Thyroid gland (tissue), 4 donors: Measurements from ENCODE around the gene GLCCI1. TPM values are rescaled to one million over a fixed set of nuclear protein-coding genes. Genes with fewer than 3 reads are reported as not detected.

Source experiments
- DNase-seq, 2 donors: peaks; one replicate each; pipeline ENCODE4 v3.0.0-alpha.2; 2019
- H3K27ac ChIP-seq, 3 donors: fragments of 200-600 bp; sonication (generic); 1 replicate in 2 of 3; 2 replicates in 1 of 3; pipeline ENCODE4 v1.5.1; 2016 to 2019; ENCODE audit warnings: mild to moderate bottlenecking in 1 of 3, moderate library complexity in 1 of 3
- H3K27me3 ChIP-seq: fragments of 200-600 bp; sonication (generic); one replicate; pipeline ENCODE4 v1.5.1; 2019
- H3K36me3 ChIP-seq, 2 donors: fragments of 200-600 bp; sonication (generic); one replicate each; pipeline ENCODE4 v1.5.1; 2016 to 2019
- H3K4me1 ChIP-seq, 2 donors: fragments of 200-600 bp; sonication (generic); one replicate each; pipeline ENCODE4 v1.5.1; 2017 to 2019
- H3K4me3 ChIP-seq, 3 donors: fragments of 200-600 bp; sonication (generic); replicated peaks in 1 of 3; 1 replicate in 2 of 3; 2 replicates in 1 of 3; pipeline ENCODE4 v1.5.1; 2016; ENCODE audit warnings: mild to moderate bottlenecking in 1 of 3
- H3K9me3 ChIP-seq: fragments of 200-600 bp; sonication (generic); one replicate; pipeline ENCODE4 v1.5.1; 2017
- POLR2A ChIP-seq, 2 donors: fragments of 450-650 bp; IDR thresholded peaks; one replicate each; pipeline ENCODE4 v1.6.1; 2017; ENCODE audit warnings: antibody characterized with exemption in 2 of 2, mild to moderate bottlenecking in 2 of 2, moderate library complexity in 1 of 2
- WGBS, 2 donors: methylation state at CpG; one replicate each; pipeline ENCODE4 v1.1.5; 2017; 5-methylcytosine and 5-hydroxymethylcytosine counted together
- intact Hi-C: fragments of 100-400 bp; cut with DNase I; formaldehyde crosslinking; loops from one replicate; pipeline ENCODE4 v1.15.1; 2023
- total RNA-seq, 4 donors: library from RNA; depleted of rRNA; stranded (reverse); fragments of >200 nt; gene quantifications; one replicate each; pipeline ENCODE4 v1.2.3, GENCODE V29; 2016
- TF ChIP-seq, protein P1 (sequence below), 6 experiments: fragments of 200-600 bp in 3 of 6; fragments of 450-650 bp in 3 of 6; sonication (generic) in 3 of 6; IDR thresholded peaks; one replicate each; pipeline ENCODE4 v1.5.1; 2016 to 2019; ENCODE audit warnings: antibody characterized with exemption in 6 of 6, mild to moderate bottlenecking in 2 of 6, inconsistent platforms in 1 of 6, moderate library complexity in 1 of 6

The GLCCI1 gene
- total RNA-seq, 4 donors from 2014 or later = 64.1 to 115 (median 68.9) TPM

DNA sequence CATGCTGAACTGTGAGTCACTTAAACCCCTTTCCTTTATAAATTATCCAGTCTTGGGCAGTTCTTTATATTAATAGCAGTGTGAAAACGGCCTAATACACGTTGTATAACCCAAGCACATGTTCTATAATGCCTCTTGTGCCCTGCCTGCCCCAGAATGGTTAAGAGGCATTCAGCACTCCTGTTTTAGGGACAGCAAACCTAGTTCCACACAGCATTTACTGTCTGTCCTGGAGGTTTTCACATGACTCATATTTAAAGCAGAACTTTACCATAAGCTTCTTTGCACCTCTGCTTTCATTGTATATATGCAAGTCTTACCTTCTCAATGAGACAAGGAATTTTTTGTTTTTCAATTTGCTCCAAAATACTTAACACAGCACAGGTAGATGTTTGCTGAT lies 148.6 kb downstream of the GLCCI1 start:
- Histone ChIP-seq H3K36me3 (no peaks in the 10 kb centered on the region), H3K4me1 (no peaks in the 10 kb centered on the region), H3K9me3 (no peaks in the 10 kb centered on the region), H3K27ac (no peak overlapping the region), H3K27me3 (no peaks in the 10 kb centered on the region), H3K4me3 (no peak overlapping the region)
- intact Hi-C loops = no loop called here
- 93 to 96% methylated on average over 2 of the region's 2 CpGs for WGBS, 2 donors
- DNase-seq = no peak
- TF ChIP-seq, protein P1, sequence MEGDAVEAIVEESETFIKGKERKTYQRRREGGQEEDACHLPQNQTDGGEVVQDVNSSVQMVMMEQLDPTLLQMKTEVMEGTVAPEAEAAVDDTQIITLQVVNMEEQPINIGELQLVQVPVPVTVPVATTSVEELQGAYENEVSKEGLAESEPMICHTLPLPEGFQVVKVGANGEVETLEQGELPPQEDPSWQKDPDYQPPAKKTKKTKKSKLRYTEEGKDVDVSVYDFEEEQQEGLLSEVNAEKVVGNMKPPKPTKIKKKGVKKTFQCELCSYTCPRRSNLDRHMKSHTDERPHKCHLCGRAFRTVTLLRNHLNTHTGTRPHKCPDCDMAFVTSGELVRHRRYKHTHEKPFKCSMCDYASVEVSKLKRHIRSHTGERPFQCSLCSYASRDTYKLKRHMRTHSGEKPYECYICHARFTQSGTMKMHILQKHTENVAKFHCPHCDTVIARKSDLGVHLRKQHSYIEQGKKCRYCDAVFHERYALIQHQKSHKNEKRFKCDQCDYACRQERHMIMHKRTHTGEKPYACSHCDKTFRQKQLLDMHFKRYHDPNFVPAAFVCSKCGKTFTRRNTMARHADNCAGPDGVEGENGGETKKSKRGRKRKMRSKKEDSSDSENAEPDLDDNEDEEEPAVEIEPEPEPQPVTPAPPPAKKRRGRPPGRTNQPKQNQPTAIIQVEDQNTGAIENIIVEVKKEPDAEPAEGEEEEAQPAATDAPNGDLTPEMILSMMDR (IDR thresholded peaks at IDR 0.05) = no peak
- TF ChIP-seq POLR2A (IDR thresholded peaks at IDR 0.05) = no peak

DNA sequence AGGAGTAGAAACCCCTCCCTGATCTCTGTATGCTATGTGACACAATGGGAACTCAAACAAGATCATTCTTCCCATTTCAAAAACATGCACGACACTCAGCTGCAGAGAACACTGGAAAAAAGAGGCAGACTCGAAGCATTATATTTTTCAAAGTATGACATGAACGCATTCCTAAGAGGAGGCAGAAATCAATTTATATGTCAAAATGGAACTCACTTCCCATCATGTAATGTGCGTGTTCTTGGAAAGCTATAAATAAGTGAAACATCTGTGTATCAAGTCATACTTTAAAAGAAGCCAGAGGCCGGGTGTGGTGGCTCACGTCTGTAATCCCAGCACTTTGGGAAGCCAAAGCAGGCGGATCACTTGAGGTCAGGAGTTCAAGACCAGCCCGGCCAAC lies 150.7 kb downstream of the GLCCI1 start:
- intact Hi-C loops = no loop called here

DNA sequence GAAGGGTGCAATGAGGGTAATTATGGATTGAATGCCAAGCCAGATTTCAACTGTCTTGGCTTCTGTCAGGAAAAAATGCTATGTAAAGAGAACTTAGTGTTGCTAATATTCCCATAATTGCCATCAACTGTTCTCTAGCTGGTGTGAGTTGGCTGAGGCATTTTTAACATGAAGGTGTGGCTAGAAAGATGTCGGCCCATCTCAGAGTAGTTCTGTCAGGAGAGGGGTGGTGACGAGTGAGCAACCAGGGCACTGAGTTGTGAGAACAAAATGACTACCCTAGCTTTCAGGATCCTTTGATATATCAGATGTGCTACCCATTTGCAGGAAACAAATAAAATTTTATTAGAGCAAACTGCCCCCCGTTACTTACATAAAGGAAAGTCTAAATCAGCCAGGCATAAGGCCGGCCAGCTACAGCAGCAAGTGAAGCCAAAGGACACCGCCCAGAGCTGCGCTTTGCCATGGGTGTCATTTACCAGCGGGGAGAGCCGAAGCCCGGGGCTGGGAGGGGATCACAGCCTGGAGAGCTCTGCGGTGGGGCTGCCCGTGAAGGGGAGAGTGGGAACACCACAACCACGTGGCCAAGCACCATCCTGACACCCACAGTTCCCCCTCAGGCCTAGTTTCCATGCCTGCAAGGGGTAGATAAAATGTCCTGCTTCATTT lies 151.9 kb downstream of the GLCCI1 start:
- WGBS, 2 donors = 90 to 91% methylated on average over 12 of the region's 12 CpGs
- Histone ChIP-seq H3K9me3 (no peaks in the 10 kb centered on the region), H3K4me3 (no peak overlapping the region), H3K36me3 (no peaks in the 10 kb centered on the region), H3K27ac (no peak overlapping the region), H3K4me1 (no peaks in the 10 kb centered on the region), H3K27me3 (no peaks in the 10 kb centered on the region)
- intact Hi-C loops = no loop called here
- TF ChIP-seq, protein P1 (IDR thresholded peaks at IDR 0.05) = no peak
- no peak for TF ChIP-seq POLR2A (IDR thresholded peaks at IDR 0.05)
- no peak for DNase-seq

More for the DNA sequence above, 150.7 kb downstream of the GLCCI1 start:
- Histone ChIP-seq H3K36me3 (no peaks in the 10 kb centered on the region), H3K9me3 (no peaks in the 10 kb centered on the region), H3K4me3 (no peak overlapping the region), H3K27me3 (no peaks in the 10 kb centered on the region), H3K27ac (no peak overlapping the region), H3K4me1 (no peaks in the 10 kb centered on the region)
- TF ChIP-seq, protein P1 (IDR thresholded peaks at IDR 0.05) = no peak
- TF ChIP-seq POLR2A (IDR thresholded peaks at IDR 0.05) = no peak
- 90 to 91% methylated on average over 8 of the region's 8 CpGs for WGBS, 2 donors
- no peak for DNase-seq

DNA sequence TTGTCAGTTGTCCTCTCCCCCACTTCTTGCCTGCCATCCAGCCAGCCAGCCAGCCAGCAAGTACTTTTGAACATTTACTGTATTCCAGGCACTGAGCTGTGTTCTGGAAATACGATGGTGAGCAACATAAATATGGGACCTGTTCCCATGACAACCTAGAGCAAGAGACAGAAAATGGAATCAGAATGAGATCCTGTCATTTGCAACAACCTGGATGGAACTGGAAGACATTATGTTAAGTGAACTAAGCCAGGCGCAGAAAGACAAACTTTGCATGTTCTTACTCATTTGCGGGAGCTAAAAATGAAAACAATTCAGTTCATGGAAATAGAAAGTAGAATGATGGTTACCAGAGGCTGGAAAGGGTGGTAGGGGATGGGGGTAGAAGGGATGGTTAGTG lies 152.6 kb downstream of the GLCCI1 start:
- no peaks in the 10 kb centered on the region for H3K9me3 ChIP-seq
- H3K27me3 ChIP-seq = no peaks in the 10 kb centered on the region
- no peaks in the 10 kb centered on the region for H3K4me1 ChIP-seq
- TF ChIP-seq POLR2A (IDR thresholded peaks at IDR 0.05) = no peak
- TF ChIP-seq, protein P1 (IDR thresholded peaks at IDR 0.05) = no peak
- intact Hi-C loops = no loop called here
- H3K36me3 ChIP-seq = no peaks in the 10 kb centered on the region
- 92 to 93% methylated on average over 3 of the region's 3 CpGs for WGBS, 2 donors
- H3K4me3 ChIP-seq = no peak overlapping the region
- no peak overlapping the region for H3K27ac ChIP-seq
- no peak for DNase-seq

DNA sequence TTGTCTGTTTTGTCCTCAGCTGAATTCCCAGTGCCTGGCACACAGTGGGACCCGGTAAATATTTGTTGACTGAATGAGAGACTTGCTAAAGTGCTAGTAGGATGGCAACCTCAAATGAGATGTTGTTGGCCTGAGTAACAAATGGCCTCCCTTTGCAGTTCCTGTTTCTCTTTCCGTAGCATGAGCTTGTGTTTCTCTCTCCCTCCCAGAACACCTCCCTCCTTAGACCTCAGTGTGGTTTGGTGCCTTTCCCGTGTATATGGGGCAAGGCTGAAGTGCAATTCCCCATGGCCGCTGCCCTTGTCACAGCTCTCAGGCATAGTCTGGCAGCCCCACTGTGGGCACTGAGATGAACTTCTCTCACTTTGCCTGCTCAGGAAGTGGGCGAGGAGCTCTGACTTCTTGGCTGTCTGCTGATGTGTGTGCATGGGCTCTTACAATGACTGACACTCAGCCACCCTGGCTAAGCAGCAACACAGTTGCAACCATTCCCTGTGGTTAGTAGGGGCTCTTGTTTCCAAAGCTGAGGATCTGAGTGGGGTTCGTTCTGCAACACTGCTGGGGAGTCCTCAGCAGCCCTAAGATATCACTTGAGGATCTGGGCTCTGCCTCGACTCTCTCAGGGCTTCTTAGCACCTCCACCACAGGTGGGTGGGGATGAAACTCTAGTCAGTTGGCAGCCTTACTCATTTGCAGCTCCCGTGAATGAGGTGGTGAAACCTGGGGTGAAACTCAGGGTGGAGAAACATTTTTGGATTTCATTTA lies 157.3 kb downstream of the GLCCI1 start:
- Histone ChIP-seq H3K4me1 (no peaks in the 10 kb centered on the region), H3K27ac (no peak overlapping the region), H3K27me3 (no peaks in the 10 kb centered on the region), H3K9me3 (no peaks in the 10 kb centered on the region), H3K4me3 (no peak overlapping the region), H3K36me3 (no peaks in the 10 kb centered on the region)
- intact Hi-C loops = no loop called here
- peak in 1 of 2 donors; percentile 9 for DNase-seq
- TF ChIP-seq POLR2A (IDR thresholded peaks at IDR 0.05) = no peak
- TF ChIP-seq, protein P1 (IDR thresholded peaks at IDR 0.05) = no peak
- WGBS, 2 donors = 72 to 75% methylated on average over 8 of the region's 8 CpGs
